Activated CD8-positive, alpha-beta memory T cell treated with anti-CD3 and anti-CD28 coated beads for 48 hours (primary cell): ENCODE measurements around the gene FIBCD1.

ENCODE experiments used
- DNase-seq, 3 experiments: peaks; one replicate each; pipeline ENCODE4 v3.0.0-alpha.2; 2020; ENCODE audit warnings: low read depth in 2 of 3, low spot score in 2 of 3

The FIBCD1 gene

DNA sequence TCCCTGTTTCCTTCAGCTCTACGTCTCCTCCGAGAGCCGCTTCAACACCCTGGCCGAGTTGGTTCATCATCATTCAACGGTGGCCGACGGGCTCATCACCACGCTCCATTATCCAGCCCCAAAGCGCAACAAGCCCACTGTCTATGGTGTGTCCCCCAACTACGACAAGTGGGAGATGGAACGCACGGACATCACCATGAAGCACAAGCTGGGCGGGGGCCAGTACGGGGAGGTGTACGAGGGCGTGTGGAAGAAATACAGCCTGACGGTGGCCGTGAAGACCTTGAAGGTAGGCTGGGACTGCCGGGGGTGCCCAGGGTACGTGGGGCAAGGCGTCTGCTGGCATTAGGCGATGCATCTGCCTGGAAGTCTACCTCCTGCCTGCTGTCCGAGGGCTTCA lies 76.3 kb downstream of the FIBCD1 start:
- no peak for DNase-seq

GRCh38 chr9:130862217-130862616 lies 76.8 kb downstream of the FIBCD1 start:
- DNase-seq, result no peak

- DNase-seq, result no peak
These were observed 77.5 kb downstream of the FIBCD1 start for GRCh38 chr9:130861372-130862180.

- no peak for DNase-seq
These were observed 78.4 kb downstream of the FIBCD1 start for GRCh38 chr9:130860458-130861316.

DNA sequence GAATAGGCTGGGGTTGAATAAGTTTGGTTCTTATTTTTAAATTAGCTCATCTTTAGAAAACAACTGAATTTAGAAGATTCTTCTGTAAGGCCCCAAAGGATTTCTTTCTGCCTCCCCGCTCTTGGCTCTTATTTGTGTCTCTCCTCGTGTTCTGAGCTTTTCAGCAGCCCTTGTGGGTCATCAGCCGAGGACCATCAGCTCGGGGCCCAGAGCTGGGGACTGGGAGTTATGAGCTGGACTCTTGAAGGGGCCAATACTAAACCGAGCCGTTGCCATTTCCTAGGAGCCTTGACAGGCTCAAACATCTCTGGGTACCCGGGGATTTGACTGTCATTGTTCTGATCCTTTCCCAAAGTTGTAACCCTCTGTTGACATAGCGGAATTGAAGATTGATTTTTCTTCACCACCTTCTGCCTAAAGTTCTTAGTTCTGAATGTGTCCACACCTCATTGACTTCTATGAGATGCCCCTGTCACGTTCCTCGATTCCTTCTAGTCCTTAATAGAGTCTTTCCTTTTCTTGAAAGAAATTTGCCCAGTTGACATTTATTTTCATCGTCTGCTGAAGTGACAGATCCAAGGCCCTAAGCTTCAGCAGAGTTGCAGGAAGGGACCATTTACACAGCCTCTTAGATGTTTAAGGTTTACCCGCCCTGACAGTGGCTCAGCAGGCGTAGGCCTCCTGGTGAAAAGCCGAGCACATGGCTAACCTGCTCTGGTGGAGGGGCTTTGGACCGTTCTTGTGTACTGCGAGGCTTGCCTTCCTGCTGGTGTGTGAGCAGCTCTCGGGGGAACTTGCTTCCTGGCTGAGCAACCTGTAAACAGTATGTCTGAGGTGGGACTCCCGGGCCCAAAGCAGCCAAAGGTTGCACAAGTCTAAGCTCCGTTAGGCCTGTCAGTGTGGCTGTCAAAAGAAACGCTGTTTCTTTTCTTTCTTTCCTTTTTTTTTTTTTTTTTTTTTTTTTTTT lies 80.0 kb downstream of the FIBCD1 start:
- DNase-seq, result no peak

DNA sequence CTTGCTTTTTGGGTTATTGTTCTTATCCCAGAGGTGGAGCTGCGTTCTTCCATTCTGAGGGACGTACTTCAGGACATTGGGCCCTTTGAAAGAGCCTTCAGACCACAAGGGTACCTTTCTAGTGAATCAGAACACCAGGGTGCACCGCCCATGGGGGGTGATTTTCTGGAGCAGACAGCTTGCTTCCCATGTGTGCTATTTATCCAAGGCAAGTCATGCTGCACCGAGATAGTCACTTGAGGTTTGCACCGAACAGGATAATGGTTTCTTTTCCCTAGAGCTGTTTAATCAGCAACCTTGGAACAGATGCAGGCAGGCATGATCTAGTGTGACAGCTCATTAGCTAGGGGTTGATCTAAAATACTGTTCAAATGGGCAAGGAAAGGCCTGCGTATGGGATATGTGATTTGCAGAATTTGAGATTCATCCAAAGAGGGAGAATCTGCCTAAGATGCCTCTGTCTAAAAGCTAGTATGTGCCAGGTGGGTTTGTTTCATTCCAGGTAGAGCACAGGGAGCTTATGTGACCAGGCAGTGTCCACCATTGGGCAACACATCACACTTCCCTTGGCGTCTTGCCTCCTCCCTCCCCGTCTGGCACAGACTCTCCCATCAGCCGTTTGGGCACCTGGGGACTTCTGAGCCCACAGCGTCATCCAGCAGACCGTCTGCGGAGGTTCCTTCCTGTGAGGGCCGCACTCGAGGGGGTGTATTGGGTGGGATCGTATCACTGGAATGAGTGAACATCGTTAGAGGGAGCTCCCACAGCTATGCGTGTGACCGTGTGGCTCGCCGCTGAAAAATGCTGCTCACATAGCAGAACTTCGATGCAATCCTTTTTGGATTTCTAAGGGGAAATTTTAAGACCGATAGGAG lies 80.9 kb downstream of the FIBCD1 start:
- no peak for DNase-seq

- no peak for DNase-seq
These were observed 82.6 kb downstream of the FIBCD1 start for GRCh38 chr9:130856474-130856873.

GRCh38 chr9:130854835-130855234 lies 84.2 kb downstream of the FIBCD1 start:
- DNase-seq, result no peak

DNA sequence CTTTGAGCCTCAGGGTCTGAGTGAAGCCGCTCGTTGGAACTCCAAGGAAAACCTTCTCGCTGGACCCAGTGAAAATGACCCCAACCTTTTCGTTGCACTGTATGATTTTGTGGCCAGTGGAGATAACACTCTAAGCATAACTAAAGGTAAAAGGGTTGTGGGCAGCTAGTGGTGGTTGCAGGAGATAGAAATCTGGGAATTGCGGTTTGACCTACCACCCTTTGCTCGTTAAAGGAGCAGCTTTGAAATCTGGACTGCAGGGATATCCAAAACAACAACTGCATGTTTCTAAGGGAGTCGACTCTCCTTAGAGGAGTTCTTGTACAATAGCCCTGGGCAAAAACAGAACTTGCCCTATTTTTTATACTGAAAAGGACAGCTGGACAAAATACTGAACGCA lies 85.0 kb downstream of the FIBCD1 start:
- no peak for DNase-seq

GRCh38 chr9:130852801-130853200 lies 86.2 kb downstream of the FIBCD1 start:
- DNase-seq, result no peak
